Measurements from ENCODE around the gene STX8.

STX8 gene

GRCh38 chr17:9226130-9226793, 349.4 kb downstream of the STX8 start:
- DNase-seq (ENCODE audit: low spot score) = no peak
- no peak for TF ChIP-seq CTCF (IDR thresholded peaks at IDR 0.05; ENCODE audit: borderline replicate concordance, control extremely low read depth, extremely low read depth, insufficient read depth, missing control alignments)
- in situ Hi-C loops (cut with MboI; ENCODE audit: low sequenced_read_pairs, unreplicated experiment) = no loop called here

GRCh38 chr17:9225305-9226101, 350.1 kb downstream of the STX8 start:
- in situ Hi-C loops (cut with MboI; ENCODE audit: low sequenced_read_pairs, unreplicated experiment) = no loop called here
- DNase-seq (ENCODE audit: low spot score) = no peak
- no peak for TF ChIP-seq CTCF (IDR thresholded peaks at IDR 0.05; ENCODE audit: borderline replicate concordance, control extremely low read depth, extremely low read depth, insufficient read depth, missing control alignments)

GRCh38 chr17:9224485-9224884, 351.1 kb downstream of the STX8 start:
- TF ChIP-seq CTCF (IDR thresholded peaks at IDR 0.05; ENCODE audit: borderline replicate concordance, control extremely low read depth, extremely low read depth, insufficient read depth, missing control alignments) = no peak
- DNase-seq (ENCODE audit: low spot score) = no peak
- in situ Hi-C loops (cut with MboI; ENCODE audit: low sequenced_read_pairs, unreplicated experiment) = no loop called here

GRCh38 chr17:9223531-9223930, 352.1 kb downstream of the STX8 start:
- in situ Hi-C loops (cut with MboI; ENCODE audit: low sequenced_read_pairs, unreplicated experiment) = no loop called here
- no peak for TF ChIP-seq CTCF (IDR thresholded peaks at IDR 0.05; ENCODE audit: borderline replicate concordance, control extremely low read depth, extremely low read depth, insufficient read depth, missing control alignments)
- DNase-seq (ENCODE audit: low spot score) = no peak

- no peak for TF ChIP-seq CTCF (IDR thresholded peaks at IDR 0.05; ENCODE audit: borderline replicate concordance, control extremely low read depth, extremely low read depth, insufficient read depth, missing control alignments)
- in situ Hi-C loops (cut with MboI; ENCODE audit: low sequenced_read_pairs, unreplicated experiment) = no loop called here
- no peak for DNase-seq (ENCODE audit: low spot score)
Measured at GRCh38 chr17:9221922-9222180, 353.8 kb downstream of the STX8 start.

GRCh38 chr17:9221147-9221921, 354.3 kb downstream of the STX8 start:
- DNase-seq (ENCODE audit: low spot score) = no peak
- in situ Hi-C loops (cut with MboI; ENCODE audit: low sequenced_read_pairs, unreplicated experiment) = no loop called here
- no peak for TF ChIP-seq CTCF (IDR thresholded peaks at IDR 0.05; ENCODE audit: borderline replicate concordance, control extremely low read depth, extremely low read depth, insufficient read depth, missing control alignments)
